Measurements from ENCODE around the gene MAGEA11. TPM values are rescaled to one million over a fixed set of nuclear protein-coding genes. Genes with fewer than 3 reads are reported as not detected.

MAGEA11 gene
- total and polyA plus RNA-seq, 2 experiments from 2014 or later = not detected

- TF ChIP-seq EZH2phosphoT487 (IDR thresholded peaks at IDR 0.05; ENCODE audit: unreplicated experiment) = no peak
- no peak for TF ChIP-seq REST (IDR thresholded peaks at IDR 0.05; ENCODE audit: unreplicated experiment)
- no peak for TF ChIP-seq STAT1 (IDR thresholded peaks at IDR 0.05; ENCODE audit: unreplicated experiment)
- no peak for TF ChIP-seq EZH2 (IDR thresholded peaks at IDR 0.05; ENCODE audit: low read depth, unreplicated experiment)
- TF ChIP-seq ZNF462 (CRISPR knock-in tag; IDR thresholded peaks at IDR 0.05) = no peak
- TF ChIP-seq ZNF114 (CRISPR knock-in tag; IDR thresholded peaks at IDR 0.05) = no peak
- TF ChIP-seq POLR2AphosphoS5 (IDR thresholded peaks at IDR 0.05; ENCODE audit: low read depth) = no peak
- no peak for TF ChIP-seq ETS1 (IDR thresholded peaks at IDR 0.05)
- no peak for TF ChIP-seq ZNF331 (CRISPR knock-in tag; IDR thresholded peaks at IDR 0.05; ENCODE audit: low read depth)
- TF ChIP-seq CTCF (conservative IDR thresholded peaks at IDR 0.05; ENCODE audit: low read depth in 2 of 2) = no peak
- TF ChIP-seq NANOG (IDR thresholded peaks at IDR 0.05; ENCODE audit: borderline replicate concordance) = no peak
- no peak for TF ChIP-seq CREB1 (CRISPR knock-in tag; IDR thresholded peaks at IDR 0.05; ENCODE audit: low read depth)
- no peak for TF ChIP-seq JUNB (IDR thresholded peaks at IDR 0.05; ENCODE audit: unreplicated experiment)
- Histone ChIP-seq H3K27me3 (ENCODE audit: insufficient read depth) (no peaks in the 10 kb centered on the region), H3F3A (replicated peaks; ENCODE audit: low read depth) (no peaks in the 10 kb centered on the region), H3K4me3 (no peak overlapping the region), H3K4me2 (no peak overlapping the region), H3K9me2 (ENCODE audit: insufficient read depth) (no peaks in the 10 kb centered on the region), H3K36me3 (ENCODE audit: insufficient read depth) (no peaks in the 10 kb centered on the region), H3K79me2 (replicated peaks; ENCODE audit: insufficient read depth) (no peaks in the 10 kb centered on the region), H4K20me1 (replicated peaks; ENCODE audit: insufficient read depth) (no peaks in the 10 kb centered on the region), H3K27ac (ENCODE audit: low read depth) (no peak overlapping the region), H3K4me1 (ENCODE audit: insufficient read depth) (peaks cover 12% of the 10 kb centered on the region), H2AFZ (no peak overlapping the region)
- Mint-ChIP-seq H3K27me3 (ENCODE audit: insufficient read depth, low read depth, poor library complexity) (peaks cover 3% of the 10 kb centered on the region), H3K27ac (no peak overlapping the region), H3K4me3 (no peak overlapping the region), H3K36me3 (ENCODE audit: low read depth) (peaks cover 9% of the 10 kb centered on the region; the same call in 2 of the 3 replicates), H3K9me3 (peaks cover 19% of the 10 kb centered on the region), H3K4me1 (peaks cover 9% of the 10 kb centered on the region)
- ATAC-seq = no peak
- no peak for DNase-seq (ENCODE audit: low spot score)
Measured at GRCh38 chrX:149687991-149688390, 23.9 kb upstream of the MAGEA11 start.

All from GM23338 (cell line).